Neural progenitor cell (in vitro differentiated cells): Measurements from ENCODE around the gene GNAQ. TPM values are rescaled to one million over a fixed set of nuclear protein-coding genes. Genes with fewer than 3 reads are reported as not detected.

Experiments used
- DNase-seq: peaks from one replicate; pipeline ENCODE4 v3.0.0-alpha.2; 2016; ENCODE audit warnings: low spot score
- H2AFZ ChIP-seq: fragments of 200-600 bp; sonication (generic); replicated peaks from 2 replicates; pipeline ENCODE4 v1.6.1; 2016; ENCODE audit warnings: antibody characterized with exemption
- H3F3A ChIP-seq: fragments of 200-600 bp; sonication (generic); 2 replicates; pipeline ENCODE4 v1.6.1; 2016; ENCODE audit warnings: antibody characterized with exemption, low read depth
- H3K27ac ChIP-seq: fragments of 200-600 bp; sonication (generic); 2 replicates; pipeline ENCODE4 v1.5.1; 2016; ENCODE audit warnings: mild to moderate bottlenecking
- H3K27me3 ChIP-seq: fragments of 200-600 bp; sonication (generic); 2 replicates; pipeline ENCODE4 v1.6.1; 2016; ENCODE audit warnings: mild to moderate bottlenecking, moderate library complexity
- H3K36me3 ChIP-seq: fragments of 200-600 bp; sonication (generic); 2 replicates; pipeline ENCODE4 v1.5.1; 2016
- H3K4me1 ChIP-seq: fragments of 200-600 bp; sonication (generic); 2 replicates; pipeline ENCODE4 v1.6.1; 2016; ENCODE audit warnings: mixed run types
- H3K4me2 ChIP-seq: fragments of 200-600 bp; sonication (generic); 2 replicates; pipeline ENCODE4 v1.6.1; 2016
- H3K4me3 ChIP-seq: fragments of 200-600 bp; sonication (generic); 2 replicates; pipeline ENCODE4 v1.5.1; 2016
- H3K79me2 ChIP-seq: fragments of 200-600 bp; sonication (generic); 2 replicates; pipeline ENCODE4 v1.6.1; 2016; ENCODE audit warnings: low read depth
- H3K9ac ChIP-seq: fragments of 200-600 bp; sonication (generic); 2 replicates; pipeline ENCODE4 v1.6.1; 2016
- H3K9me3 ChIP-seq: fragments of 200-600 bp; sonication (generic); 2 replicates; pipeline ENCODE4 v1.5.1; 2016; ENCODE audit warnings: low read depth
- H4K20me1 ChIP-seq: fragments of 200-600 bp; sonication (generic); 2 replicates; pipeline ENCODE4 v1.6.1; 2016; ENCODE audit warnings: low read depth
- H3K27ac Mint-ChIP-seq: 3 replicates; pipeline ENCODE4 v1.8.0; 2021; ENCODE audit warnings: mixed read lengths
- H3K27me3 Mint-ChIP-seq: 2 replicates; pipeline ENCODE4 v1.8.0; 2022; ENCODE audit warnings: low read depth, mild to moderate bottlenecking, inconsistent platforms, moderate library complexity, mixed read lengths; ENCODE audit not compliant: insufficient read depth
- H3K36me3 Mint-ChIP-seq: 3 replicates; pipeline ENCODE4 v1.8.0; 2021; ENCODE audit warnings: mixed read lengths
- H3K4me1 Mint-ChIP-seq: 3 replicates; pipeline ENCODE4 v1.8.0; 2021; ENCODE audit warnings: mixed read lengths
- H3K4me3 Mint-ChIP-seq: 3 replicates; pipeline ENCODE4 v1.8.0; 2021; ENCODE audit warnings: mild to moderate bottlenecking, moderate library complexity, mixed read lengths
- H3K9me3 Mint-ChIP-seq: 3 replicates; pipeline ENCODE4 v1.8.0; 2020; ENCODE audit warnings: mixed read lengths
- EZH2 ChIP-seq: fragments of 200-600 bp; sonication (generic); IDR thresholded peaks from 2 replicates; pipeline ENCODE4 v1.6.1; 2017; ENCODE audit warnings: antibody characterized with exemption, mild to moderate bottlenecking, moderate library complexity
- EZH2phosphoT487 ChIP-seq: fragments of 200-600 bp; sonication (generic); IDR thresholded peaks from 2 replicates; pipeline ENCODE4 v1.6.1; 2017; ENCODE audit warnings: antibody characterized with exemption
- total RNA-seq: library from RNA; depleted of rRNA; stranded (reverse); fragments of >200 nt; gene quantifications from 2 replicates; pipeline ENCODE4 v1.2.3, GENCODE V29; 2015; ENCODE audit warnings: low replicate concordance
- TF ChIP-seq, protein P1 (sequence below): fragments of 200-600 bp; sonication (generic); IDR thresholded peaks from 2 replicates; pipeline ENCODE4 v1.5.1; 2017; ENCODE audit warnings: antibody characterized with exemption, mild to moderate bottlenecking

Gene GNAQ
- total RNA-seq, 1 donor from 2014 or later = 87.9 TPM

- Histone ChIP-seq H3K4me3 (no peak overlapping the region), H3K27me3 (no peaks in the 10 kb centered on the region), H3K4me1 (no peaks in the 10 kb centered on the region), H3K9ac (no peak overlapping the region), H2AFZ (no peak overlapping the region), H3K27ac (no peak overlapping the region), H4K20me1 (no peaks in the 10 kb centered on the region), H3K36me3 (no peaks in the 10 kb centered on the region), H3K79me2 (no peaks in the 10 kb centered on the region), H3K9me3 (no peaks in the 10 kb centered on the region), H3K4me2 (no peak overlapping the region), H3F3A (no peaks in the 10 kb centered on the region)
- Mint-ChIP-seq H3K4me3 (no peak overlapping the region), H3K36me3 (no peaks in the 10 kb centered on the region), H3K4me1 (peaks cover 14% of the 10 kb centered on the region), H3K27me3 (peaks cover 2% of the 10 kb centered on the region), H3K27ac (no peak overlapping the region), H3K9me3 (peaks cover 4% of the 10 kb centered on the region)
- no peak for TF ChIP-seq EZH2
- TF ChIP-seq, protein P1, sequence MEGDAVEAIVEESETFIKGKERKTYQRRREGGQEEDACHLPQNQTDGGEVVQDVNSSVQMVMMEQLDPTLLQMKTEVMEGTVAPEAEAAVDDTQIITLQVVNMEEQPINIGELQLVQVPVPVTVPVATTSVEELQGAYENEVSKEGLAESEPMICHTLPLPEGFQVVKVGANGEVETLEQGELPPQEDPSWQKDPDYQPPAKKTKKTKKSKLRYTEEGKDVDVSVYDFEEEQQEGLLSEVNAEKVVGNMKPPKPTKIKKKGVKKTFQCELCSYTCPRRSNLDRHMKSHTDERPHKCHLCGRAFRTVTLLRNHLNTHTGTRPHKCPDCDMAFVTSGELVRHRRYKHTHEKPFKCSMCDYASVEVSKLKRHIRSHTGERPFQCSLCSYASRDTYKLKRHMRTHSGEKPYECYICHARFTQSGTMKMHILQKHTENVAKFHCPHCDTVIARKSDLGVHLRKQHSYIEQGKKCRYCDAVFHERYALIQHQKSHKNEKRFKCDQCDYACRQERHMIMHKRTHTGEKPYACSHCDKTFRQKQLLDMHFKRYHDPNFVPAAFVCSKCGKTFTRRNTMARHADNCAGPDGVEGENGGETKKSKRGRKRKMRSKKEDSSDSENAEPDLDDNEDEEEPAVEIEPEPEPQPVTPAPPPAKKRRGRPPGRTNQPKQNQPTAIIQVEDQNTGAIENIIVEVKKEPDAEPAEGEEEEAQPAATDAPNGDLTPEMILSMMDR = no peak
- no peak for TF ChIP-seq EZH2phosphoT487
- no peak for DNase-seq
Measured at GRCh38 chr9:77712533-77713130, 319.0 kb downstream of the GNAQ start.

- no peaks in the 10 kb centered on the region for H3K36me3 Mint-ChIP-seq
- no peak for DNase-seq
- peaks cover 2% of the 10 kb centered on the region for H3K27me3 Mint-ChIP-seq
- H3K9me3 ChIP-seq = no peaks in the 10 kb centered on the region
- no peak overlapping the region for H2AFZ ChIP-seq
- no peaks in the 10 kb centered on the region for H3K4me1 ChIP-seq
- no peak overlapping the region for H3K4me2 ChIP-seq
- H3K4me1 Mint-ChIP-seq = peaks cover 13% of the 10 kb centered on the region
- H3K27ac ChIP-seq = no peak overlapping the region
- H3K9ac ChIP-seq = no peak overlapping the region
- H3K4me3 Mint-ChIP-seq = no peak overlapping the region
- peak overlapping the region; percentile 28 for H3K27ac Mint-ChIP-seq
- no peaks in the 10 kb centered on the region for H3F3A ChIP-seq
- no peak overlapping the region for H3K4me3 ChIP-seq
- no peaks in the 10 kb centered on the region for H4K20me1 ChIP-seq
- H3K27me3 ChIP-seq = no peaks in the 10 kb centered on the region
- no peaks in the 10 kb centered on the region for H3K36me3 ChIP-seq
- TF ChIP-seq EZH2 (no peak), EZH2phosphoT487 (no peak)
- TF ChIP-seq, protein P1 = no peak
- no peaks in the 10 kb centered on the region for H3K79me2 ChIP-seq
- peaks cover 4% of the 10 kb centered on the region for H3K9me3 Mint-ChIP-seq
Measured at GRCh38 chr9:77710965-77711648, 320.5 kb downstream of the GNAQ start.

DNA sequence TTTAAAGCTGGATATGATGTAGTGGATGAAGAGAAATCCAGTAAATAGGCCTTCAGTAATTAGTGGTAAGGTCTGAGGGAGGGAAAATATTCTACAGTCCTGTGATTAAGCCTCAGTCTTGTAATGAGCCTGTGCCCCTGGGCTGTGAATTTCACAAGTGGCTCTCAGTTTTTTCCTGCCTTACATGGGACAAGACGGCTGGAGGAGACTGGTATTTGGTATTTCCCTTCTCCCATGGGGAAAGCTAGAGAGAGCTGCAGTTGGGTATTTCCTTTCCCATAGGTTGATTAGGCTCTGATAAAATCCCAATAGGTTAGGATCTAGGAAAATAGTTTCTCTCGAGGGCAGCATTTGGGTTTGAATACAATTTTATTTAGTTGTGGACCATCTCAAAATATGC is 321.3 kb downstream of the GNAQ start:
- no peak for DNase-seq
- no peak overlapping the region for H3K4me2 ChIP-seq
- Mint-ChIP-seq H3K9me3 (peaks cover 4% of the 10 kb centered on the region), H3K4me3 (no peak overlapping the region), H3K36me3 (no peaks in the 10 kb centered on the region), H3K27me3 (peaks cover 2% of the 10 kb centered on the region), H3K4me1 (peaks cover 13% of the 10 kb centered on the region), H3K27ac (no peak overlapping the region)
- no peaks in the 10 kb centered on the region for H3K9me3 ChIP-seq
- no peaks in the 10 kb centered on the region for H3F3A ChIP-seq
- no peak overlapping the region for H3K9ac ChIP-seq
- H3K36me3 ChIP-seq = no peaks in the 10 kb centered on the region
- no peak for TF ChIP-seq EZH2
- H3K4me3 ChIP-seq = no peak overlapping the region
- no peaks in the 10 kb centered on the region for H3K27me3 ChIP-seq
- no peaks in the 10 kb centered on the region for H3K79me2 ChIP-seq
- no peak overlapping the region for H3K27ac ChIP-seq
- no peaks in the 10 kb centered on the region for H3K4me1 ChIP-seq
- no peaks in the 10 kb centered on the region for H4K20me1 ChIP-seq
- no peak overlapping the region for H2AFZ ChIP-seq
